Measurements from ENCODE around the gene ALK.

The ALK gene

DNA sequence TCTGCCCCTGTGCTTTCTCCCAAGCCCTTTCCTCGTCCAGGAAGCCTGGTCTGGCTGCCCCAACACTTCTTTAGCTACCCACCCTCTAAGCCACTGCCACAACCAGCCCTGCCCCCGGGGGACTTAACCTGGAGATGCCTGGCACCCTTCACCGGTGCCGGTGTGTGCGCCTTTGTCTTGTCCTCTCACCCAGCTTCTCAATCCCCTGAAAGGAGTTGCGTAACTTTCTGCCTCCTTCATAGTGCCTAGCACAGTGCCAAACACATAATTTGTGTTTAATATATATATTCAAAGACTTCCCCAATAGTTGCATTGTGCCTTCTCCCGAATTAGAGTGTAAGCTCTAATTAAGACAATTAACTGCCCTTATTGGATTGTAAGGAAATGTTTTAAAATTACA, 70.6 kb downstream of the ALK start:
- ChIA-PET POLR2A (no interaction called here), CTCF (no interaction called here)

GRCh38 chr2:29848566-29849310, 72.6 kb downstream of the ALK start:
- POLR2A ChIA-PET, result no interaction called here
- H3K4me1 ChIP-seq (ENCODE audit: control insufficient read depth, insufficient read depth, low read length), result no peaks in the 10 kb centered on the region
- CTCF ChIA-PET, result interaction anchor here (1.0 kb wide), 1 partner anchor 242 kb away, joined by 3 read pairs; no protein-coding TSS in a partner anchor
- H3K9me3 ChIP-seq (ENCODE audit: control insufficient read depth, insufficient read depth, low read depth, low read length), result no peaks in the 10 kb centered on the region
- H3K36me3 ChIP-seq (ENCODE audit: control insufficient read depth in 2 of 2, insufficient read depth in 1 of 2, low read length in 2 of 2), result no peaks in the 10 kb centered on the region
- no peak overlapping the region for H3K27ac ChIP-seq (ENCODE audit: extremely low read depth, low read depth, low read length)
- H3K4me3 ChIP-seq (ENCODE audit: low read depth, low read length), result no peak overlapping the region
- TF ChIP-seq PRDM4 (tag by site-specific recombination; IDR thresholded peaks at IDR 0.05) (no peak), ZNF561 (tag by site-specific recombination; IDR thresholded peaks at IDR 0.05; ENCODE audit: borderline replicate concordance) (no peak), ZNF24 (tag by site-specific recombination; IDR thresholded peaks at IDR 0.05) (no peak), ZNF791 (tag by site-specific recombination; IDR thresholded peaks at IDR 0.05) (no peak), ZNF626 (tag by site-specific recombination; IDR thresholded peaks at IDR 0.05) (no peak), INSM2 (tag by site-specific recombination; IDR thresholded peaks at IDR 0.05) (no peak), ZNF10 (tag by site-specific recombination; IDR thresholded peaks at IDR 0.05) (no peak), ZNF239 (tag by site-specific recombination; IDR thresholded peaks at IDR 0.05) (no peak), ZNF16 (tag by site-specific recombination; IDR thresholded peaks at IDR 0.05; ENCODE audit: low read depth) (no peak), ZNF677 (tag by site-specific recombination; IDR thresholded peaks at IDR 0.05) (no peak), ZNF837 (tag by site-specific recombination; IDR thresholded peaks at IDR 0.05) (no peak), KLF1 (tag by site-specific recombination; IDR thresholded peaks at IDR 0.05) (no peak), ZNF555 (tag by site-specific recombination; conservative IDR thresholded peaks at IDR 0.05) (no peak), ZNF292 (tag by site-specific recombination; IDR thresholded peaks at IDR 0.05; ENCODE audit: borderline replicate concordance, low read depth) (no peak), PBX3 (CRISPR knock-in tag; IDR thresholded peaks at IDR 0.05) (no peak), ZNF132 (tag by site-specific recombination; IDR thresholded peaks at IDR 0.05; ENCODE audit: borderline replicate concordance) (no peak)
- TF ChIP-seq, protein P1, sequence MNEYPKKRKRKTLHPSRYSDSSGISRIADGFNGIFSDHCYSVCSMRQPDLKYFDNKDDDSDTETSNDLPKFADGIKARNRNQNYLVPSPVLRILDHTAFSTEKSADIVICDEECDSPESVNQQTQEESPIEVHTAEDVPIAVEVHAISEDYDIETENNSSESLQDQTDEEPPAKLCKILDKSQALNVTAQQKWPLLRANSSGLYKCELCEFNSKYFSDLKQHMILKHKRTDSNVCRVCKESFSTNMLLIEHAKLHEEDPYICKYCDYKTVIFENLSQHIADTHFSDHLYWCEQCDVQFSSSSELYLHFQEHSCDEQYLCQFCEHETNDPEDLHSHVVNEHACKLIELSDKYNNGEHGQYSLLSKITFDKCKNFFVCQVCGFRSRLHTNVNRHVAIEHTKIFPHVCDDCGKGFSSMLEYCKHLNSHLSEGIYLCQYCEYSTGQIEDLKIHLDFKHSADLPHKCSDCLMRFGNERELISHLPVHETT (tag by site-specific recombination; IDR thresholded peaks at IDR 0.05), result no peak

More for the DNA sequence above, 70.6 kb downstream of the ALK start:
- Histone ChIP-seq H3K4me1 (ENCODE audit: control insufficient read depth, insufficient read depth, low read length) (no peaks in the 10 kb centered on the region), H3K27ac (ENCODE audit: extremely low read depth, low read depth, low read length) (no peak overlapping the region), H3K4me3 (ENCODE audit: low read depth, low read length) (no peak overlapping the region), H3K9me3 (ENCODE audit: control insufficient read depth, insufficient read depth, low read depth, low read length) (no peaks in the 10 kb centered on the region), H3K36me3 (ENCODE audit: control insufficient read depth in 2 of 2, insufficient read depth in 1 of 2, low read length in 2 of 2) (no peaks in the 10 kb centered on the region)
- TF ChIP-seq ZSCAN30 (tag by site-specific recombination; IDR thresholded peaks at IDR 0.05) (no peak), ZNF433 (tag by site-specific recombination; IDR thresholded peaks at IDR 0.05; ENCODE audit: low read depth) (no peak), ZNF155 (tag by site-specific recombination; IDR thresholded peaks at IDR 0.05) (no peak), GFI1B (tag by site-specific recombination; IDR thresholded peaks at IDR 0.05) (no peak), REST (tag by site-specific recombination; IDR thresholded peaks at IDR 0.05) (no peak), KLF8 (tag by site-specific recombination; IDR thresholded peaks at IDR 0.05) (no peak), ZNF133 (tag by site-specific recombination; IDR thresholded peaks at IDR 0.05) (no peak), ZNF239 (tag by site-specific recombination; IDR thresholded peaks at IDR 0.05) (no peak), ZNF366 (tag by site-specific recombination; conservative IDR thresholded peaks at IDR 0.05) (no peak)

All from HEK293 (cell line).